HT-29 (cell line): ENCODE results near the gene APOC1. TPM values are rescaled to one million over a fixed set of nuclear protein-coding genes. Genes with fewer than 3 reads are reported as not detected.
"Not testable (repeated sequence)": the region's sequence is repeated elsewhere in the genome, so short reads cannot be mapped to it uniquely, and the experiment has no call there.

ENCODE experiments used
- DNase-seq: peaks from one replicate; pipeline ENCODE4 v3.0.0-alpha.2; 2015; ENCODE audit warnings: low spot score
- total RNA-seq: library from RNA; depleted of rRNA; stranded (reverse); fragments of >200 nt; shearing (Covaris generic); gene quantifications from 2 replicates; pipeline ENCODE4 v1.2.3, GENCODE V29; 2014; rRNA removed

The APOC1 gene
- 0.28 and 2.0 TPM in 2 replicates for total RNA-seq

- peak; percentile 96 for DNase-seq
Observed at GRCh38 chr19:44914433-44915206, at the start of gene APOC1. Gene APOC1 (plus strand): TSS chr19:44914608. CDS start chr19:44914892, 284 bp downstream.

- DNase-seq: no peak
Observed at GRCh38 chr19:44865196-44865767, 49.1 kb upstream of the APOC1 start.

GRCh38 chr19:44866664-44867063 is 47.7 kb upstream of the APOC1 start:
- no peak for DNase-seq

GRCh38 chr19:44867578-44867977 is 46.8 kb upstream of the APOC1 start:
- DNase-seq: no peak

GRCh38 chr19:44869733-44870470 is 44.5 kb upstream of the APOC1 start:
- no peak for DNase-seq

- no peak for DNase-seq
Observed at GRCh38 chr19:44871809-44872208, 42.6 kb upstream of the APOC1 start.

- DNase-seq: no peak
Observed at GRCh38 chr19:44872661-44873060, 41.7 kb upstream of the APOC1 start.

- DNase-seq: no peak
Observed at GRCh38 chr19:44874317-44874716, 40.1 kb upstream of the APOC1 start.

- DNase-seq: peak; percentile 96
Observed at GRCh38 chr19:44875666-44876451, 38.5 kb upstream of the APOC1 start.

- DNase-seq: no peak
Observed at GRCh38 chr19:44876930-44877535, 37.4 kb upstream of the APOC1 start.

GRCh38 chr19:44878120-44878865 is 36.1 kb upstream of the APOC1 start:
- peak; percentile 45 for DNase-seq

- no peak for DNase-seq
Observed at GRCh38 chr19:44879309-44880065, 34.9 kb upstream of the APOC1 start.

- no peak for DNase-seq
Observed at GRCh38 chr19:44882063-44882462, 32.3 kb upstream of the APOC1 start.

GRCh38 chr19:44882619-44883397 is 31.6 kb upstream of the APOC1 start:
- DNase-seq: not testable (repeated sequence)

GRCh38 chr19:44883922-44884321 is 30.5 kb upstream of the APOC1 start:
- DNase-seq: no peak

GRCh38 chr19:44884566-44884965 is 29.8 kb upstream of the APOC1 start:
- no peak for DNase-seq

GRCh38 chr19:44886141-44886540 is 28.3 kb upstream of the APOC1 start:
- DNase-seq: no peak

- DNase-seq: no peak
Observed at GRCh38 chr19:44887648-44888047, 26.8 kb upstream of the APOC1 start.

- DNase-seq: not testable (repeated sequence)
Observed at GRCh38 chr19:44888335-44888734, 26.1 kb upstream of the APOC1 start.
